ENCODE measurements around the gene MAP4K4. TPM values are rescaled to one million over a fixed set of nuclear protein-coding genes. Genes with fewer than 3 reads are reported as not detected.

MAP4K4 gene
- total and polyA plus RNA-seq, 2 of the 13 experiments (the other 11 are each of a cell fraction or from before 2014, with no cell fraction given), result 105 to 264 TPM

- no TSS peak for BruUV-seq (replicated peaks)
- H3K36me3 ChIP-seq (replicated peaks in 1 of 2; ENCODE audit: control insufficient read depth in 1 of 2, insufficient read depth in 2 of 2, low read length in 2 of 2), result peaks cover 4 to 5% of the 10 kb centered on the region in 2 experiments; a peak in 2 of 5 replicates
- peaks cover 100% of the 10 kb centered on the region for H3K4me1 ChIP-seq (ENCODE audit: insufficient read depth, low read length)
- no peak overlapping the region for H3K4me3 ChIP-seq (replicated peaks in 1 of 3; ENCODE audit: insufficient read depth in 1 of 3, low read depth in 2 of 3, low read length in 3 of 3)
- DNase-seq (ENCODE audit: low spot score), result no peak
- H3K27me3 ChIP-seq (ENCODE audit: control insufficient read depth in 1 of 2, insufficient read depth in 2 of 2, low read length in 2 of 2), result no peaks in the 10 kb centered on the region
- no peak overlapping the region for H3K27ac ChIP-seq (ENCODE audit: extremely low read length, insufficient read depth, low read length)
- peaks cover 96% of the 10 kb centered on the region for H3K79me2 ChIP-seq (ENCODE audit: insufficient read depth, low read length)
- 97% methylated on average over 2 of the region's 2 CpGs for WGBS (ENCODE audit: low lambda C conversion rate)
- ChIA-PET CTCF (ENCODE audit: low intra/inter-chr PET ratio, low total read pairs) (no interaction called here), POLR2A (no interaction called here)
- H3K9me3 ChIP-seq (ENCODE audit: low read length), result no peaks in the 10 kb centered on the region
- no peak overlapping the region for H3K9ac ChIP-seq (ENCODE audit: insufficient read depth, low read depth, low read length)
- intact Hi-C loops (cut with micrococcal nuclease; ENCODE audit: unreplicated experiment) (no loop called here), in situ Hi-C loops (cut with HindIII; ENCODE audit: extremely low pct_ligation_motif_present, low pct_unique_long_range_greater_than_20kb) (no loop called here)
- H2AFZ ChIP-seq (ENCODE audit: low read length), result no peak overlapping the region
- H3K4me2 ChIP-seq (ENCODE audit: low read depth, low read length), result peak overlapping the region; percentile 4; the same call in 1 of the 2 replicates
- TF ChIP-seq MATR3 (CRISPR knock-in tag; IDR thresholded peaks at IDR 0.05) (no peak), RBM22 (optimal IDR thresholded peaks at IDR 0.05; ENCODE audit: low read length) (peak; percentile 97), SSRP1 (CRISPR knock-in tag; IDR thresholded peaks at IDR 0.05) (peak; percentile 51; the same call in 1 of the 2 replicates), POLR2A (IDR thresholded peaks at IDR 0.05; ENCODE audit: insufficient read depth in 1 of 2, low read depth in 2 of 2, low read length in 2 of 2) (0 out of 4 replicates have a peak, but pooled peaks of 1 of the 2 experiments have one; percentile 11), POLR2AphosphoS5 (IDR thresholded peaks at IDR 0.05; ENCODE audit: low read depth, low read length) (0 out of 2 replicates have a peak, but pooled peaks have one; percentile 14)
- FAIRE-seq, result no peak
- H4K20me1 ChIP-seq (ENCODE audit: insufficient read depth, low read length), result peaks cover 77% of the 10 kb centered on the region
- no peak for ATAC-seq
These were observed 41.1 kb downstream of the MAP4K4 start for GRCh38 chr2:101738649-101739048.

GRCh38 chr2:101740555-101740964 lies 43.1 kb downstream of the MAP4K4 start:
- Histone ChIP-seq H3K4me1 (ENCODE audit: insufficient read depth, low read length) (peaks cover 100% of the 10 kb centered on the region), H3K79me2 (ENCODE audit: insufficient read depth, low read length) (peaks cover 95% of the 10 kb centered on the region), H3K27me3 (ENCODE audit: control insufficient read depth in 1 of 2, insufficient read depth in 2 of 2, low read length in 2 of 2) (no peaks in the 10 kb centered on the region), H4K20me1 (ENCODE audit: insufficient read depth, low read length) (peaks cover 74% of the 10 kb centered on the region), H3K4me3 (replicated peaks in 1 of 3; ENCODE audit: insufficient read depth in 1 of 3, low read depth in 2 of 3, low read length in 3 of 3) (no peak overlapping the region; a peak in 1 of 6 replicates), H2AFZ (ENCODE audit: low read length) (no peak overlapping the region), H3K27ac (ENCODE audit: extremely low read length, insufficient read depth, low read length) (peak overlapping the region; percentile 57), H3K9me3 (ENCODE audit: low read length) (no peaks in the 10 kb centered on the region), H3K36me3 (replicated peaks in 1 of 2; ENCODE audit: control insufficient read depth in 1 of 2, insufficient read depth in 2 of 2, low read length in 2 of 2) (peaks cover 5 to 6% of the 10 kb centered on the region in 2 experiments; a peak in 3 of 5 replicates), H3K9ac (ENCODE audit: insufficient read depth, low read depth, low read length) (0 out of 2 replicates have a peak overlapping the region, but pooled peaks have one; percentile 12), H3K4me2 (ENCODE audit: low read depth, low read length) (peak overlapping the region; percentile 64)
- ATAC-seq (peak; percentile 66), DNase-seq (ENCODE audit: low spot score) (peak; percentile 83), FAIRE-seq (peak; percentile 60)
- WGBS (ENCODE audit: low lambda C conversion rate), result 0% methylated on average over 1 of the region's 1 CpG
- CTCF ChIA-PET (ENCODE audit: low intra/inter-chr PET ratio, low total read pairs), result no interaction called here
- no TSS peak for BruUV-seq (replicated peaks)
- POLR2A ChIA-PET, result interaction anchor here (1.0 kb wide), 2 partner anchors 9 to 12 kb away, joined by 3 to 4 read pairs; no protein-coding TSS in a partner anchor
- intact Hi-C loops (cut with micrococcal nuclease; ENCODE audit: unreplicated experiment), result no loop called here
- in situ Hi-C loops (cut with HindIII; ENCODE audit: extremely low pct_ligation_motif_present, low pct_unique_long_range_greater_than_20kb), result no loop called here
- TF ChIP-seq BRCA1 (CRISPR knock-in tag; IDR thresholded peaks at IDR 0.05) (no peak), THYN1 (CRISPR knock-in tag; IDR thresholded peaks at IDR 0.05; ENCODE audit: borderline replicate concordance, low read depth) (no peak), ZNF362 (CRISPR knock-in tag; IDR thresholded peaks at IDR 0.05; ENCODE audit: borderline replicate concordance) (peak; percentile 92), MTA1 (CRISPR knock-in tag; IDR thresholded peaks at IDR 0.05; ENCODE audit: borderline replicate concordance) (no peak), NFE2L2 (IDR thresholded peaks at IDR 0.05; ENCODE audit: low read length) (no peak), TAF15 (IDR thresholded peaks at IDR 0.05; ENCODE audit: low read depth, low read length, poor library complexity, severe bottlenecking) (no peak), ZNF670 (CRISPR knock-in tag; IDR thresholded peaks at IDR 0.05; ENCODE audit: borderline replicate concordance) (no peak), CREM (IDR thresholded peaks at IDR 0.05) (peak; percentile 83), CREM (CRISPR knock-in tag; IDR thresholded peaks at IDR 0.05) (no peak), TBL1XR1 (IDR thresholded peaks at IDR 0.05; ENCODE audit: borderline replicate concordance, low read length, partially characterized antibody) (no peak), TBP (CRISPR knock-in tag; IDR thresholded peaks at IDR 0.05) (no peak), THRA (CRISPR knock-in tag; IDR thresholded peaks at IDR 0.05; ENCODE audit: borderline replicate concordance) (peak; percentile 53; the same call in 1 of the 2 replicates), MAX (IDR thresholded peaks at IDR 0.05) (no peak)
